GM13977 (cell line): Measurements from ENCODE around the gene FETUB.
"Not testable (repeated sequence)": the region's sequence is repeated elsewhere in the genome, so short reads cannot be mapped to it uniquely, and the experiment has no call there.

Experiments
- DNase-seq: peaks from one replicate; pipeline ENCODE4 v3.0.0; 2012; ENCODE audit warnings: low spot score
- in situ Hi-C: fragments of 300-500 bp; cut with MboI; formaldehyde crosslinking; loops from one replicate; pipeline ENCODE4 v1.12.0; 2022; ENCODE audit warnings: low sequenced_read_pairs, low pct_unique_long_range_greater_than_20kb, mixed read lengths, inconsistent platforms; ENCODE audit not compliant: unreplicated experiment
- TF ChIP-seq, protein P1 (sequence below): IDR thresholded peaks from 2 replicates; pipeline ENCODE4 v1.5.1; 2012; ENCODE audit warnings: mild to moderate bottlenecking, control low read depth; ENCODE audit not compliant: insufficient read depth; ENCODE audit errors: extremely low read depth, missing control alignments

Gene FETUB

DNA sequence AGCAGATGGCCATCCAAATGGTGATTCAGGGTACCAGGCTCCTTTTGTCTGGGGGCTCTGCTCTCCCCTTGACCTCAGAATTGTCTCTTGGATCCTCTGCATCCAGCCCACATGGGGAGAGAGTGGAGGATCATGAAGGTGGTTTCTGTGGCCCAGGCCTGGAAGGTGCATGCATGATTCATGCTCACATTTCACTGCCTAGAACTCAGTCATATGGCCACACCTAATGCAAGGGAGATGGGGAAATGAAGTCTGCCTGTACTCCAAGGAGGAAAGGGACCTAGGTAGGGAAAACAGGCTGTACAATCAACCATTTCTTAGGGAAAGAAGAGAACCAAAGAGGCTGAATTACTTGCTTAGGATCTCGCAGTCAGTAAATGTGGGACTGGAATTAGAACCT, 40.7 kb downstream of the FETUB start:
- in situ Hi-C loops, result no loop called here

DNA sequence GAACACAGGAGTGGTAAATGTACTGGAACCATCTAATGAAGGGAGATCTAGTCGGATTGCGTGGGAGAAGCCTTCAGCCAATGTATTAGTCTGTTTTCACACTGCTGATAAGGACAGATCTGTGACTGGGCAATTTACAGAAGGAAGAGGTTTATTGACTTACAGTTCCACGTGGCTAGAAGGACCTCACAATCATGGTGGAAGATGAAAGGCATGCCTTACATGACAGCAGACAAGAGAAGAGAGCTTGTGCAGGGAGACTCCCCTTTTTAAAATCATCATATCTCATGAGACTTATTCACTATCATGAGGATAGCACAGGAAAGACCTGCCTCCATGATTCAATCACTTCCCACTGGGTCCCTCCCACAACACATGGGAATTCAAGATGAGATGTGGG, 42.6 kb downstream of the FETUB start:
- DNase-seq, result no peak
- TF ChIP-seq, protein P1, sequence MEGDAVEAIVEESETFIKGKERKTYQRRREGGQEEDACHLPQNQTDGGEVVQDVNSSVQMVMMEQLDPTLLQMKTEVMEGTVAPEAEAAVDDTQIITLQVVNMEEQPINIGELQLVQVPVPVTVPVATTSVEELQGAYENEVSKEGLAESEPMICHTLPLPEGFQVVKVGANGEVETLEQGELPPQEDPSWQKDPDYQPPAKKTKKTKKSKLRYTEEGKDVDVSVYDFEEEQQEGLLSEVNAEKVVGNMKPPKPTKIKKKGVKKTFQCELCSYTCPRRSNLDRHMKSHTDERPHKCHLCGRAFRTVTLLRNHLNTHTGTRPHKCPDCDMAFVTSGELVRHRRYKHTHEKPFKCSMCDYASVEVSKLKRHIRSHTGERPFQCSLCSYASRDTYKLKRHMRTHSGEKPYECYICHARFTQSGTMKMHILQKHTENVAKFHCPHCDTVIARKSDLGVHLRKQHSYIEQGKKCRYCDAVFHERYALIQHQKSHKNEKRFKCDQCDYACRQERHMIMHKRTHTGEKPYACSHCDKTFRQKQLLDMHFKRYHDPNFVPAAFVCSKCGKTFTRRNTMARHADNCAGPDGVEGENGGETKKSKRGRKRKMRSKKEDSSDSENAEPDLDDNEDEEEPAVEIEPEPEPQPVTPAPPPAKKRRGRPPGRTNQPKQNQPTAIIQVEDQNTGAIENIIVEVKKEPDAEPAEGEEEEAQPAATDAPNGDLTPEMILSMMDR, result no peak
- in situ Hi-C loops, result no loop called here

More for the DNA sequence above, 40.7 kb downstream of the FETUB start:
- DNase-seq, result no peak
- TF ChIP-seq, protein P1, result no peak

GRCh38 chr3:186683979-186684378, 43.8 kb downstream of the FETUB start:
- in situ Hi-C loops, result no loop called here
- no peak for DNase-seq
- TF ChIP-seq, protein P1, result no peak

GRCh38 chr3:186686475-186686874, 46.3 kb downstream of the FETUB start:
- in situ Hi-C loops, DNase-seq: not testable (repeated sequence)

GRCh38 chr3:186687120-186687651, 47.0 kb downstream of the FETUB start:
- in situ Hi-C loops, result no loop called here
- DNase-seq, result no peak
- TF ChIP-seq, protein P1, result no peak

DNA sequence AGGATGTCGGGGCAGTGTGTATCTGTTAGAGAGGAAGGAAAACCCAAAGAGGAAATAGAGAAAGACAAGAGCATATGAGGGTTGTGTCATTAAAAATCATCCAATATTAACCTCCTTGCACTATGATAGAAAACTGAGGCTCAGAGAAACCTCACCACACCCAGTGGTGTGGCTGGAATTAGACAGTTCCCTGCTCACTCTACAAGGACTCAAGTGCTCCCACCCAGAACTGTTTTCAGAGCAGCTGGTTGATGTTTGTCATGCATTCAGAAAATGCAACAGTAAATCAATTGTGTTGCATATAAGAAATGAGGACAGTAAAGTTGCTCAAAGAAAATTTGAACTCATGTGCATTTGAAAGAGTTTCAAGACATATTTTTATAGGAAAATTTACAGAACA, 50.1 kb downstream of the FETUB start:
- DNase-seq, in situ Hi-C loops: not testable (repeated sequence)

- in situ Hi-C loops, result no loop called here
- TF ChIP-seq, protein P1, result no peak
These were observed 51.5 kb downstream of the FETUB start for GRCh38 chr3:186691676-186692075.

DNA sequence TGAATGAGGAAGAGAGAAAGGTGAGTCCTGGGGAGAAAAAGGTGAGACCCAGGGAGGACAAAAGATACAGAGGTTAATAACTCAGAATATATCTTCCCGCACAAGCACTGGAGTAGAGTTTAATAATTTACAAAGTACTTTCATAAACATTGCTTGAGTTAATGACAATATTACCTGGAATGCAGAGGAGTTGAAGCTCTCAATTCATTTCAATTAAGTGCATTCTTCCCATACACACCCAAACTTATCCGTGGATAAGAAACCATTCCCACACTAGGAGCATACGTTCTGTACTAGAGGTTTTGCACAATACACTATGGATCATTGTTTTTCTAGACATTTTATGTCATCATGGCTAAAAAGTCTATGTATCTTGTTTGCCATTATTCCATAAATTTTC, 53.6 kb downstream of the FETUB start:
- DNase-seq, result no peak
- TF ChIP-seq, protein P1, result no peak
- in situ Hi-C loops, result no loop called here

More at GRCh38 chr3:186691676-186692075, 51.5 kb downstream of the FETUB start:
- no peak for DNase-seq
